ENCODE data around the gene WNK2. TPM values are rescaled to one million over a fixed set of nuclear protein-coding genes. Genes with fewer than 3 reads are reported as not detected.
"Not testable (repeated sequence)": the region's sequence is repeated elsewhere in the genome, so short reads cannot be mapped to it uniquely, and the experiment has no call there.

WNK2 gene
- total and polyA plus RNA-seq, 7 donors = 8.1 to 58.8 (median 35.5) TPM

GRCh38 chr9:93332317-93332716 lies 148.4 kb downstream of the WNK2 start:
- TF ChIP-seq CTCF (IDR thresholded peaks at IDR 0.05) = no peak
- H3K27ac ChIP-seq = no peak overlapping the region
- H3K9me3 ChIP-seq = no peaks in the 10 kb centered on the region
- 79 to 85% (median 84%) methylated on average over 4 of the region's 4 CpGs for whole genome bisulfite sequencing, 3 donors
- ATAC-seq = no peak
- intact Hi-C loops (cut with DNase I) = loop anchor here in 1 of 2 donors (2.0 kb wide), 1 partner anchor 70 kb away; no protein-coding TSS in a partner anchor
- no peaks in the 10 kb centered on the region for H3K36me3 ChIP-seq (ENCODE audit: insufficient read depth in 1 of 2, low read depth in 1 of 2)
- H3K4me1 ChIP-seq = no peaks in the 10 kb centered on the region
- peaks cover 0 to 2% (median 0%) of the 10 kb centered on the region in 3 donors for H3K27me3 ChIP-seq (ENCODE audit: insufficient read depth in 3 of 3, low read length in 2 of 3)
- H3K4me3 ChIP-seq = no peak overlapping the region
- DNase-seq = no peak

- ATAC-seq (no peak), DNase-seq (no peak)
- no peaks in the 10 kb centered on the region for H3K36me3 ChIP-seq (ENCODE audit: insufficient read depth in 1 of 2, low read depth in 1 of 2)
These were observed 152.8 kb downstream of the WNK2 start for GRCh38 chr9:93336720-93337119.

GRCh38 chr9:93338196-93338595 lies 154.3 kb downstream of the WNK2 start:
- intact Hi-C loops (cut with DNase I); ATAC-seq; H3K36me3 ChIP-seq (ENCODE audit: insufficient read depth in 1 of 2, low read depth in 1 of 2); H3K27me3 ChIP-seq (ENCODE audit: insufficient read depth in 3 of 3, low read length in 2 of 3); H3K27ac ChIP-seq; H3K4me3 ChIP-seq; DNase-seq; H3K4me1 ChIP-seq: not testable (repeated sequence)
- 68 to 80% (median 80%) methylated on average over 1 of the region's 1 CpG for WGBS, 3 donors
- H3K9me3 ChIP-seq = peaks cover 10% of the 10 kb centered on the region

More at GRCh38 chr9:93336720-93337119, 152.8 kb downstream of the WNK2 start:
- no peak overlapping the region for H3K27ac ChIP-seq
- H3K4me3 ChIP-seq = no peak overlapping the region
- H3K9me3 ChIP-seq = peaks cover 10% of the 10 kb centered on the region
- WGBS, 3 donors = 73 to 77% (median 74%) methylated on average over 7 of the region's 7 CpGs
- H3K4me1 ChIP-seq = no peaks in the 10 kb centered on the region
- H3K27me3 ChIP-seq (ENCODE audit: insufficient read depth in 3 of 3, low read length in 2 of 3) = peaks cover 0 to 2% (median 0%) of the 10 kb centered on the region in 3 donors
- TF ChIP-seq CTCF (IDR thresholded peaks at IDR 0.05) = no peak
- intact Hi-C loops (cut with DNase I) = no loop called here

- intact Hi-C loops (cut with DNase I) = no loop called here
- DNase-seq (no peak), ATAC-seq (no peak)
- Histone ChIP-seq H3K27ac (no peak overlapping the region), H3K27me3 (ENCODE audit: insufficient read depth in 3 of 3, low read length in 2 of 3) (no peaks in the 10 kb centered on the region), H3K9me3 (peaks cover 10% of the 10 kb centered on the region), H3K36me3 (ENCODE audit: insufficient read depth in 1 of 2, low read depth in 1 of 2) (no peaks in the 10 kb centered on the region), H3K4me1 (no peaks in the 10 kb centered on the region), H3K4me3 (no peak overlapping the region)
- WGBS, 3 donors = 93 to 99% (median 96%) methylated on average over 6 of the region's 6 CpGs
- TF ChIP-seq CTCF (IDR thresholded peaks at IDR 0.05) = no peak
These were observed 156.2 kb downstream of the WNK2 start for GRCh38 chr9:93340091-93340490.

- H3K4me3 ChIP-seq; H3K36me3 ChIP-seq (ENCODE audit: insufficient read depth in 1 of 2, low read depth in 1 of 2); DNase-seq; intact Hi-C loops (cut with DNase I); H3K4me1 ChIP-seq; H3K27ac ChIP-seq; ATAC-seq: not testable (repeated sequence)
- peaks cover 0 to 13% (median 2%) of the 10 kb centered on the region in 3 donors for H3K27me3 ChIP-seq (ENCODE audit: insufficient read depth in 3 of 3, low read length in 2 of 3)
- whole genome bisulfite sequencing, 3 donors = 89 to 93% (median 93%) methylated on average over 5 of the region's 5 CpGs
- peaks cover 10% of the 10 kb centered on the region for H3K9me3 ChIP-seq
These were observed 157.9 kb downstream of the WNK2 start for GRCh38 chr9:93341820-93342219.

GRCh38 chr9:93342428-93342827 lies 158.5 kb downstream of the WNK2 start:
- ATAC-seq = peak; percentile 61 to 85 (median 75)
- intact Hi-C loops (cut with DNase I); DNase-seq; H3K36me3 ChIP-seq (ENCODE audit: insufficient read depth in 1 of 2, low read depth in 1 of 2); H3K4me1 ChIP-seq; H3K27ac ChIP-seq; H3K4me3 ChIP-seq: not testable (repeated sequence)
- WGBS, 3 donors = 37 to 52% (median 40%) methylated on average over 11 of the region's 11 CpGs
- H3K9me3 ChIP-seq = peaks cover 10% of the 10 kb centered on the region
- H3K27me3 ChIP-seq (ENCODE audit: insufficient read depth in 3 of 3, low read length in 2 of 3) = peaks cover 0 to 17% (median 2%) of the 10 kb centered on the region in 3 donors

Measured in psoas muscle (tissue), 8 donors.